Sigmoid colon (tissue), 4 donors: ENCODE results near the gene DUS1L.

Experiments used
- CTCF ChIP-seq, 4 experiments: fragments of 450-650 bp in 3 of 4; fragments of 200-600 bp in 1 of 4; IDR thresholded peaks; one replicate each; pipeline ENCODE4 v1.5.1; 2016 to 2019; ENCODE audit warnings: antibody characterized with exemption in 4 of 4, mild to moderate bottlenecking in 3 of 4, moderate library complexity in 2 of 4
- POLR2AphosphoS5 ChIP-seq, 4 donors: sonication (generic); formaldehyde crosslinking; IDR thresholded peaks; one replicate each; pipeline ENCODE4 v1.6.1; 2017; ENCODE audit warnings: antibody characterized with exemption in 4 of 4

- no peak for TF ChIP-seq CTCF (IDR thresholded peaks at IDR 0.05)
- no peak for TF ChIP-seq POLR2AphosphoS5 (IDR thresholded peaks at IDR 0.05)
Measured at GRCh38 chr17:82036634-82037091, 28.9 kb downstream of the DUS1L start.
